LNCaP clone FGC (cell line): ENCODE measurements around the gene ATRNL1.

ENCODE experiments used
- DNase-seq: peaks from one replicate; pipeline ENCODE4 v3.0.0-alpha.2; 2011; ENCODE audit warnings: low read depth
- H3K4me3 ChIP-seq: 2 replicates; pipeline ENCODE4 v1.5.1; 2011; ENCODE audit warnings: mild to moderate bottlenecking, low read depth, low read length, control low read depth
- CTCF ChIP-seq: IDR thresholded peaks from 2 replicates; pipeline ENCODE4 v1.5.1; 2012; ENCODE audit warnings: mild to moderate bottlenecking; ENCODE audit not compliant: control insufficient read depth, insufficient read depth; ENCODE audit errors: extremely low read depth

ATRNL1 gene

GRCh38 chr10:115985786-115986185 lies 892.6 kb downstream of the ATRNL1 start:
- DNase-seq, result no peak
- no peak for TF ChIP-seq CTCF
- no peak overlapping the region for H3K4me3 ChIP-seq

- no peak for TF ChIP-seq CTCF
- no peak for DNase-seq
- no peak overlapping the region for H3K4me3 ChIP-seq
These were observed 895.2 kb downstream of the ATRNL1 start for GRCh38 chr10:115988380-115988779.

GRCh38 chr10:115989621-115990020 lies 896.5 kb downstream of the ATRNL1 start:
- TF ChIP-seq CTCF, result no peak
- no peak for DNase-seq
- H3K4me3 ChIP-seq, result no peak overlapping the region

GRCh38 chr10:115992236-115992986 lies 899.2 kb downstream of the ATRNL1 start:
- no peak overlapping the region for H3K4me3 ChIP-seq
- TF ChIP-seq CTCF, result no peak
- DNase-seq, result no peak

GRCh38 chr10:115996031-115996430 lies 902.9 kb downstream of the ATRNL1 start:
- no peak overlapping the region for H3K4me3 ChIP-seq
- no peak for TF ChIP-seq CTCF
- no peak for DNase-seq

- H3K4me3 ChIP-seq, result no peak overlapping the region
- DNase-seq, result no peak
- TF ChIP-seq CTCF, result no peak
These were observed 905.1 kb downstream of the ATRNL1 start for GRCh38 chr10:115998301-115998700.
